ENCODE results near the gene THAP10.

DNA sequence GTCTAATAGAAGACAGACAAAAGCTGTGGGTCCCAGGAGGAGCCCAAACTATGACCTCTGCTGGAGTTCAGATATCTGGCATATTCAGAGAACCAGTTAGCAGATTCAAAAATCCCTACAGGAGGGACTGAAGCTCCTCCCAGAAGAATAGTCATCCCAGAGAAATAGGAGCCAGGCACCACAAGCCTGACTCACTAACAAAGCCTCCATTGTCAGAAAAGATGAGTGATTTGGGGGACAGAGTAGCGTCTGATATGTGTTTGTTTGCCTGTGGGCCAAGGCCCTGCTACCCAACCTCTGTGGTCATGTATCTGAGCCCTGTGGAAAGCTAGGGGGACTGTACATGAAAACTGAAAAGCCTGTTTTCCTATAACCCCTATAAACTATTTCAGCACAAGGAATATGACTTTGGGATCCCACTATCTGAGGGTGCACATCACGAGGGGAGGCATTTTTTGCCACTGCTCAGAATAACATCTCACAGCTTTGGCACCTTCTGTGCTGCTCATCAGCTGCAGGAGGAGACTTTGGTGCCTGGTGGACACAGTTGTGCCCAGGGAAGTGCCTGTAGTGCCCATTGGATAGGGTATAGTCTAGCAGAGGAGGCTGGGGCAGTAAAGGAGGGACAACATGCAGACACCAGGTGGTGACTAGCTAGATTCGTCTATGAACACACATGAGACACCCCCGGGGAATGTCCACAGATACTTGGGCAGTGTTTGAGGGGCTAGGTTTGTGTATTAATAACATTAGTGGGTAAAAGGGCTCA, 28.6 kb downstream of the THAP10 start:
- TF ChIP-seq, protein P1, sequence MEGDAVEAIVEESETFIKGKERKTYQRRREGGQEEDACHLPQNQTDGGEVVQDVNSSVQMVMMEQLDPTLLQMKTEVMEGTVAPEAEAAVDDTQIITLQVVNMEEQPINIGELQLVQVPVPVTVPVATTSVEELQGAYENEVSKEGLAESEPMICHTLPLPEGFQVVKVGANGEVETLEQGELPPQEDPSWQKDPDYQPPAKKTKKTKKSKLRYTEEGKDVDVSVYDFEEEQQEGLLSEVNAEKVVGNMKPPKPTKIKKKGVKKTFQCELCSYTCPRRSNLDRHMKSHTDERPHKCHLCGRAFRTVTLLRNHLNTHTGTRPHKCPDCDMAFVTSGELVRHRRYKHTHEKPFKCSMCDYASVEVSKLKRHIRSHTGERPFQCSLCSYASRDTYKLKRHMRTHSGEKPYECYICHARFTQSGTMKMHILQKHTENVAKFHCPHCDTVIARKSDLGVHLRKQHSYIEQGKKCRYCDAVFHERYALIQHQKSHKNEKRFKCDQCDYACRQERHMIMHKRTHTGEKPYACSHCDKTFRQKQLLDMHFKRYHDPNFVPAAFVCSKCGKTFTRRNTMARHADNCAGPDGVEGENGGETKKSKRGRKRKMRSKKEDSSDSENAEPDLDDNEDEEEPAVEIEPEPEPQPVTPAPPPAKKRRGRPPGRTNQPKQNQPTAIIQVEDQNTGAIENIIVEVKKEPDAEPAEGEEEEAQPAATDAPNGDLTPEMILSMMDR (IDR thresholded peaks at IDR 0.05): no peak
- TF ChIP-seq, protein P2, sequence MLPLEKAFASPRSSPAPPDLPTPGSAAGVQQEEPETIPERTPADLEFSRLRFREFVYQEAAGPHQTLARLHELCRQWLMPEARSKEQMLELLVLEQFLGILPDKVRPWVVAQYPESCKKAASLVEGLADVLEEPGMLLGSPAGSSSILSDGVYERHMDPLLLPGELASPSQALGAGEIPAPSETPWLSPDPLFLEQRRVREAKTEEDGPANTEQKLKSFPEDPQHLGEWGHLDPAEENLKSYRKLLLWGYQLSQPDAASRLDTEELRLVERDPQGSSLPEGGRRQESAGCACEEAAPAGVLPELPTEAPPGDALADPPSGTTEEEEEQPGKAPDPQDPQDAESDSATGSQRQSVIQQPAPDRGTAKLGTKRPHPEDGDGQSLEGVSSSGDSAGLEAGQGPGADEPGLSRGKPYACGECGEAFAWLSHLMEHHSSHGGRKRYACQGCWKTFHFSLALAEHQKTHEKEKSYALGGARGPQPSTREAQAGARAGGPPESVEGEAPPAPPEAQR (CRISPR knock-in tag; IDR thresholded peaks at IDR 0.05): no peak
- TF ChIP-seq NFYB (CRISPR knock-in tag; conservative IDR thresholded peaks at IDR 0.05; ENCODE audit: low read depth): no peak
- TF ChIP-seq ZNF121 (CRISPR knock-in tag; IDR thresholded peaks at IDR 0.05): no peak
- no peak for TF ChIP-seq TEAD4 (CRISPR knock-in tag; IDR thresholded peaks at IDR 0.05)
- no peak for TF ChIP-seq NR2C2 (CRISPR knock-in tag; IDR thresholded peaks at IDR 0.05)
- TF ChIP-seq, protein P3, sequence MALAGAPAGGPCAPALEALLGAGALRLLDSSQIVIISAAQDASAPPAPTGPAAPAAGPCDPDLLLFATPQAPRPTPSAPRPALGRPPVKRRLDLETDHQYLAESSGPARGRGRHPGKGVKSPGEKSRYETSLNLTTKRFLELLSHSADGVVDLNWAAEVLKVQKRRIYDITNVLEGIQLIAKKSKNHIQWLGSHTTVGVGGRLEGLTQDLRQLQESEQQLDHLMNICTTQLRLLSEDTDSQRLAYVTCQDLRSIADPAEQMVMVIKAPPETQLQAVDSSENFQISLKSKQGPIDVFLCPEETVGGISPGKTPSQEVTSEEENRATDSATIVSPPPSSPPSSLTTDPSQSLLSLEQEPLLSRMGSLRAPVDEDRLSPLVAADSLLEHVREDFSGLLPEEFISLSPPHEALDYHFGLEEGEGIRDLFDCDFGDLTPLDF (CRISPR knock-in tag; IDR thresholded peaks at IDR 0.05): no peak
- TF ChIP-seq, protein P4, sequence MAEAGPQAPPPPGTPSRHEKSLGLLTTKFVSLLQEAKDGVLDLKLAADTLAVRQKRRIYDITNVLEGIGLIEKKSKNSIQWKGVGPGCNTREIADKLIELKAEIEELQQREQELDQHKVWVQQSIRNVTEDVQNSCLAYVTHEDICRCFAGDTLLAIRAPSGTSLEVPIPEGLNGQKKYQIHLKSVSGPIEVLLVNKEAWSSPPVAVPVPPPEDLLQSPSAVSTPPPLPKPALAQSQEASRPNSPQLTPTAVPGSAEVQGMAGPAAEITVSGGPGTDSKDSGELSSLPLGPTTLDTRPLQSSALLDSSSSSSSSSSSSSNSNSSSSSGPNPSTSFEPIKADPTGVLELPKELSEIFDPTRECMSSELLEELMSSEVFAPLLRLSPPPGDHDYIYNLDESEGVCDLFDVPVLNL (CRISPR knock-in tag; IDR thresholded peaks at IDR 0.05; ENCODE audit: borderline replicate concordance, low read depth): no peak
- TF ChIP-seq, protein P5, sequence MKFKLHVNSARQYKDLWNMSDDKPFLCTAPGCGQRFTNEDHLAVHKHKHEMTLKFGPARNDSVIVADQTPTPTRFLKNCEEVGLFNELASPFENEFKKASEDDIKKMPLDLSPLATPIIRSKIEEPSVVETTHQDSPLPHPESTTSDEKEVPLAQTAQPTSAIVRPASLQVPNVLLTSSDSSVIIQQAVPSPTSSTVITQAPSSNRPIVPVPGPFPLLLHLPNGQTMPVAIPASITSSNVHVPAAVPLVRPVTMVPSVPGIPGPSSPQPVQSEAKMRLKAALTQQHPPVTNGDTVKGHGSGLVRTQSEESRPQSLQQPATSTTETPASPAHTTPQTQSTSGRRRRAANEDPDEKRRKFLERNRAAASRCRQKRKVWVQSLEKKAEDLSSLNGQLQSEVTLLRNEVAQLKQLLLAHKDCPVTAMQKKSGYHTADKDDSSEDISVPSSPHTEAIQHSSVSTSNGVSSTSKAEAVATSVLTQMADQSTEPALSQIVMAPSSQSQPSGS (CRISPR knock-in tag; IDR thresholded peaks at IDR 0.05; ENCODE audit: borderline replicate concordance, low read depth): no peak
- TF ChIP-seq, protein P6, sequence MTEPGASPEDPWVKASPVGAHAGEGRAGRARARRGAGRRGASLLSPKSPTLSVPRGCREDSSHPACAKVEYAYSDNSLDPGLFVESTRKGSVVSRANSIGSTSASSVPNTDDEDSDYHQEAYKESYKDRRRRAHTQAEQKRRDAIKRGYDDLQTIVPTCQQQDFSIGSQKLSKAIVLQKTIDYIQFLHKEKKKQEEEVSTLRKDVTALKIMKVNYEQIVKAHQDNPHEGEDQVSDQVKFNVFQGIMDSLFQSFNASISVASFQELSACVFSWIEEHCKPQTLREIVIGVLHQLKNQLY (CRISPR knock-in tag; IDR thresholded peaks at IDR 0.05): no peak
- TF ChIP-seq SMAD4 (CRISPR knock-in tag; IDR thresholded peaks at IDR 0.05): no peak

Data from WTC11 (cell line).